GM21529 (cell line): ENCODE data around the gene CPT1C.

ENCODE experiments used
- ATAC-seq: cut with Tn5 transposase; IDR thresholded peaks from one replicate; pipeline ENCODE4 v1.9.1; 2021; ENCODE audit not compliant: unreplicated experiment

CPT1C gene

DNA sequence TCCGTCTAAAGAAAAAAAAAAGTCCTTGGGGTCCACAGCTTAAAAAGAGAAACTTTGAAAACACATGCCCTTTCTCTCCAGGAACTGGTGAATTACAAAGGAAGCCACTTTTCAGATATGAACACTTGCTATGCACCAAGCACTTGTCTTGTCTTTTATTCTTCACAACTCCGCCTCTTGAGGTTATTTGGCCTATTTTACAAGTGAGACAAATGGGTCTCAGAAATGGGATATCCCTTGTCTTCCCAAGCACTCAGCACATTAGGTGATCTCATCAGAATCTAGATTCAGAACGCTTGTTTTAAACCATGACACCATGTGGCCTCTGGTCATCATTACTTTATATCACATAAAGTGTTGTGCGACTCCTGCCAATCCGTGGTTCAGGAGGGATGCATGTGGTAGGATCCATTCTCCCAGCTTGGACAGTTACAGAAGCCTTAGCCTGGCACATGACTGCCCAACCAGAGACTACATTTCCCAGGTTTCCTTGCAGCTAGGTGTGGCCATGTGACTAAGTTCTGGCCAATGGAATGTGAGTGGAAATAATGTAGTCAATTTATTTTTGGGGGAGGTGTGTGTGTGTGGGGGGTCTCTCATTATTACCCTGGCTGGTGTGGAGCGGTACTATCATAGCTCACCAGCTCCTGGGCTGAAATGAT lies 58.3 kb downstream of the CPT1C start:
- no peak for ATAC-seq

DNA sequence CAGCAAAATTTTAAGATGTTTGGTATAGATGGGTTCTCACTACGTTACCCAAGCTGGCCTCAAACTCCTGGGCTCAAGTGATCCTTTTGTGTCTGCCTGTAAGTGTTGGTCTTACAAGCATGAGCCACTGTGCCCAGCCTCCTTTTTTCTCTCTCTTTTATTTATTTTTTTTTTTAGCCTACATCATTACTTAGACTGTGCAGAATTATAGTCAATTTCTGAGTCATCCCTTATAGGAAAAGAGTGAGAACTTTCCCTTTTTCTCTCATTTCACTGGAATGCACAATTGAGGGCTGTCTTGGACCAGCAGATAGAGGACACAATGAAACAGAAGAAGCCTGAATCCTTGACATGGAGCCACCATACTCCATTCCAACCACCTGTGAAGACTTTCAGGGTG lies 58.9 kb downstream of the CPT1C start:
- no peak for ATAC-seq

DNA sequence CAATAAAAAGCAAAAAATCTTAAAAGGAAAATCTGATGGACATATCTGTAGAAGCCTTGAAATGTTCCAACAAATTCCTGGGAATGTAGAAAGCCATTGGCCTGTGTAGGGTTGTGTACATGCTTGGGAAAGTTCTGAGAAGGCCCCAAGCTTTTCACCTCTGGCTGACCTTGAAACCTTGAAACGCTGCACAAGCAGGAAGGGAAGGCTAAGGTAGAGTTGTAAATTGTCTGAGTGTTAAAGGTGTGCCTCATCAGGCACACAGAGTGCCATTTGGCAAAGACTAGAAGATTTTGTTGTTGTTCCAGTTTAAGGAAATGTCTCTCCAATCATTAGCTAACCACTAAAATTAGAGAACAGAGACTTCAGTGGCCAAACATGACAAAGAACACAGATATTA lies 61.8 kb downstream of the CPT1C start:
- ATAC-seq, result no peak

DNA sequence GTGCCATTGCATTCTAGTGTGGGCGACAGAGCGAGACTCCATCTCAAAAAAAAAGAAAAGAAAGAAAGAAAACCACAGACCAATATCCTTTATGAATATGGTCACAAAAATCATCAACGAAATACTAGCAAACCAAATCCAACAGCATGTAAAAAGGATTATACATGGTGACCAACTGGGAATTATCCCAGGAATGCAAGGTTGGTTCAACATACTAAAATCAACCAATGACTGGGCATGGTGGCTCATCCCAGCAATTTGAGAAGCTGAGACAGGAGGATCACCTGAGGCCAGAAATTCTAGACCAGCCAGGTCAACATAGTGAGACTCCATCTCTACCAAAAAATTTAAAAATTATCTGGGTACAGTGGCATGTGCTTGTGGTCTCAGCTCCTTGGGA lies 65.0 kb downstream of the CPT1C start:
- ATAC-seq, result no peak

DNA sequence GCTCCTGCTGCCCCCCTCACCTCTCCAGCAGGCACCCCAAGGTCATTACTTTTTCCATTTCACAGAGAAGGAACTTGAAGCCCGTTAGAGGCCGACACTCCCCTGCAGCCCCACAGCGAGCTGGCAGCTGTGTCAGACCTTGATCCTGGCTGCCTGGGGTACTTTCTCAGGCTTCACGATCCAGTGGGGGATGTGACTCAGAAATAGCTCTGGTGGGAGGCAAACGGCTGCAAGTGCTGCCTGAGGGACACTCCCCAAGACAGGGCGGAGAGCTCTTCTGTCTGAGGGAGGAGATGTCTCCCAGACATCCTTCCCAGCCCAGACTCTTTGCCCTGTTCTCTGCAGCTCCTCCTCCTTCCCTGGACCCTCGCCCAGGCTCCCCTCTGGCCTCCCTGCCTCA lies 67.4 kb downstream of the CPT1C start:
- ATAC-seq, result no peak

DNA sequence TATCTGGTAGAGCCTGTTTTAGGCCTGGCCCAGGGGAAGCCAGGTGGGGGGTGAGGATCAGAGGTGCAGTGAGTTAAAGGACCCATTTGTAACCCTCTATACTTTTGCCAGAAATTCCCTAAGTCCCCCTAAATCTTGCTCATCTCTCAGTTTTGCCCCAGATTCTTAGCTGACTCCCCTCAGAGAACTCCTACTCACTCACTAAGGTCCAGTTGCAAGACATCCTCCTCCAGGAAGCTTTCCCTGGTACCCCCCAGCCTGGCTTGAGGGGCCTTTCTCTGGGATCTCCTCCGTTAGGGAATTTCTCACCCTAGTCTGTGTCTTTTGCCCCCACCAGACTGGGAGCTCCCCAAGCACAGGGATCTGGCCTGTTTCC lies 70.3 kb downstream of the CPT1C start:
- ATAC-seq, result no peak

DNA sequence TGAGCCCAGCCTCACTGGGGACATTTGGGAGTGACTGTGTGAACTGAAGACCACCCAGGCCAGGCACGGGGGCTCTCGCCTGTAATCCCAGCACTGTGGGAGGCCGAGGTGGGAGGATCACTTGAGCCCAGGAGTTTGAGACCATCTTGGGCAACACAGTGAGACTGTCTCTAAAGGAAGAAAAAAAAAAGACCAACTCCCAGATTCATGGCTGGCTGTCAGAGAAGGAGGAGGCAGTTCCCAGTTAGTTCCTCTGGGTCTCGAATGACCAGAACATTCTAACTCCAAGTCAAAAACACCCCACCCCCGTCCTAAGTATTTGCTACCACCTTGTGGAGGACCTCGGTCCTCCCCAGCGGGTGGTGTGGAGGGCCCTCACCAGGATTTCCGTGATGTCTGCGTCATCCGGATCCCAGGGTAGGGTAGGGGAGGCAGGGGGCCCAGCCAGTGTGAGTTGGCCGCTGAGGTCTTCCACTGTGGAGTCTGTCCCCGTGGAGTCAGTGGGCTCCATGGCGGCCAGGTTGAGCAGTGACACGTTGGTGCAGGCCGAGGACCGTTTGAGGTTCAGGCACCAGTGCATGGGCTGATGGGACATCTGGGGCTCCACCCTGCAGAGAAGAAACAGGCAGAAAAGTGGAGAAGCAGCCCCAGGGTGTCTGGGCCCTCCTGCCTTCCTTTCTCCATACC lies 70.9 kb downstream of the CPT1C start:
- no peak for ATAC-seq

DNA sequence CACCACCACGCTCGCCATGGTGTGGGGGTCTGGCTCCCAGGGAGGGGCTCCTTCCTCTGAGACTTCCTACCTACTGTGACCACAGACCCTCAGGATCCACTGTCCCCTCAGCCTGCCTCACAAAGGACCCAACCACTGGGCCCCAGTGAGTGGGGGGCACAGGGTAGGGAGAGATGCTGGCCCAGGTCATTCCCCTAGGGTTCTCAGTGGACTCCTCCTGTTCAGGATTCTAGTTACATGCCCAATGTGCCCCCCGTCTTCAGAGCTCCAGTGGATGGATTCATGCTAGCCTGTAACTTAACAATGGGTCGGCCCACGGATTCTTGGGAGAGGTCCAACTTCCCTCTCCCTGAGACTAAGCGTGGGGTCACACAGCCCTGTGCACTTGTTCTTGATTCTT lies 72.3 kb downstream of the CPT1C start, which contains the start of gene TSKS:
Gene TSKS, minus strand, starts transcription at position 77 of the 400 bp plus-strand sequence. Its CDS starts 59 bp downstream, at position 18.
- ATAC-seq, result no peak
